HG02623 (cell line): ENCODE results near the gene ASF1A.

Experiments used
- ATAC-seq: cut with Tn5 transposase; IDR thresholded peaks from one replicate; pipeline ENCODE4 v1.9.1; 2021; ENCODE audit warnings: moderate library complexity; ENCODE audit not compliant: unreplicated experiment

Gene ASF1A

DNA sequence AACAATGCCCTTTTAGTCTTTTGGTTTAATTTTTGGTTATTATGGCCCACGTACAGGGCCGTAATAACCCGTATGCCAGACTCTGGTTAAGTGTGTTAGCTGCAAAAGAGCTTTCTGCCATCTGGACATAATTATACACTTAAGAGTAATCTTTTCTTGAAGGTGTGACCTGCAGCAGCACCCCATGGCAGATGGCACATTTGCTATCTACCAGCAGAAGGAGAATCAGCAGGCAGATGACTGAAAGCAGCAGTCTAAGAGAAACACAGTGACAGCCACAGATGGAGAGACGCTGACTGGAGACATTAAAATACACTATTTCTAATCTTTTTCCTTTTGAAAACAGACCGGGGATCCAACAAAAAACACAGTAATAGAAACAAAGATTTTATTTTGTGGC lies 18.7 kb downstream of the ASF1A start:
- no peak for ATAC-seq

DNA sequence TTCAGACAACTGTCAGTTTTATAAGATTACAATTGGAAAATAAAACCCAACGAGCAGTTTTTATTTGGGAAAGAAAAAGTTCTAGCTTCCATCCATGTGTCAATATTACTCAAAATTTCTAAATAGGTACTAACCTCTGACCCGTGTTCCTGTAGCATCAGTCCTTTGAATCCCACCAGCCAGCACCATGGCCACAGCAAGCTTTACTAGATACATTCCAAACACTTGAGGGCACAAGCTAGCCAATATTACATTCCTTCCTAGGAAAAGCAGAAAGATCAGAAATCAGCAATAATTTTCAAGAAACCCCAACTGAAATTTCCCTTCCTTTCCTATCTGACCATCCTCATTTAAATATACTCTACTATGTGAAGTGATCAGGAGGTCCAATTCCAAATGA lies 19.2 kb downstream of the ASF1A start:
- no peak for ATAC-seq

GRCh38 chr6:118914598-118914997 lies 20.6 kb downstream of the ASF1A start:
- ATAC-seq, result no peak

GRCh38 chr6:118917546-118918328 lies 23.8 kb downstream of the ASF1A start:
- no peak for ATAC-seq

DNA sequence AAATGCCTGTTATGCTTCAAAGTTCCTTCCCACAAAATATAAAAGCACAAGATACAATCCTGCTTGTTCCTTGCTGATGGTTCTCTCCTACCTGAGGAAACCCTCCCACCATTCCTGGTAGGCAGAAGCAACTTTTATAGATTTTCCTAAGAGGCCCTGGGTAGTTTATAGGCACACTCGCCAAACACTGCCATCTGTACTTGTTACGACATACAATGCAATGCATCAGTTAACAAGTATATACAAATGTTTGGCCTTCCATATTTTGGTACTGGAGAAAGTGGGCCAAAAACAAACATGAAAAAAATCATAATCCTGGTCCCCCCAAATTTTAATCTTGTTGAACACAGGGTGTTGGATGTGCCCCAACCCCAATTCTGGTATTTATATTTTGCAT lies 24.4 kb downstream of the ASF1A start:
- no peak for ATAC-seq

DNA sequence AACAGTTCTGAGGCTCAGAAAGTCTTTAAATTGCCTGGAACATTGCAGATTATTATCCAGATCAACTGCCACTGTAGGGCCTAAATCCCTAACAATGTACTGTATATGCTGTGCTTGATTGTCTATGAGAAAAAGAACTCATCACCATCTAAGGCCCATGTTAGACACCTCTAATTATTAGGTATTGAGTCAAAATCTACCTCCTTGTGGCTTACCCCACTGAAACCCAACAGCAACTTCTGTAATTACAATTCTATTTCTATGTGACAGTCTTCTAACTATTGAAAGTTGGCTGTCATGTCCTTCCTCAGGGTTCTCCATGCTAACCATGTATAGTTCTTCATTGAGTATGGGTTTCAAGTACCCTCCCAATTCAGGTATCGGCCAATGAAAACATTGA lies 27.1 kb downstream of the ASF1A start:
- ATAC-seq, result no peak

GRCh38 chr6:118923035-118923434 lies 29.1 kb downstream of the ASF1A start:
- no peak for ATAC-seq

- no peak for ATAC-seq
Measured at GRCh38 chr6:118930680-118931079, 36.7 kb downstream of the ASF1A start.

DNA sequence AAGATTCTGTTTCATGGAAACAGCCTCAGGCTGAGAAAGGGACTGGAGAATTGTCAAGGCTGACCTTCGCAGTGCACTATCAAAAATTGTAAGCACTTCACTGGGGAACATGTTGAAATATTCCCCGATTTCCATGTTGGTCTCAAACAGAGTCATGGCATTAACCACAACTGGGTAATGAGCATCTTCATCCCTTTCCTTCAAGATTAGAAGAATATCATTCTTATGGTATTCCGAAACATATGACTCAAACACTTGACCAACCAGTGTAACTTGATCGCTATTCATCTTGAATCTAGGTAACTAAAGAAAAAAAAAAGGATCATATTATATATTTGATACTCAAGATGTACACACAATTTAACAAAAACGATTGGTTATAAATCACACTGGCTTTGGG lies 37.5 kb downstream of the ASF1A start:
- no peak for ATAC-seq

GRCh38 chr6:118932421-118932820 lies 38.5 kb downstream of the ASF1A start:
- ATAC-seq, result no peak

GRCh38 chr6:118933855-118934460 lies 40.0 kb downstream of the ASF1A start:
- peak; percentile 0 for ATAC-seq

DNA sequence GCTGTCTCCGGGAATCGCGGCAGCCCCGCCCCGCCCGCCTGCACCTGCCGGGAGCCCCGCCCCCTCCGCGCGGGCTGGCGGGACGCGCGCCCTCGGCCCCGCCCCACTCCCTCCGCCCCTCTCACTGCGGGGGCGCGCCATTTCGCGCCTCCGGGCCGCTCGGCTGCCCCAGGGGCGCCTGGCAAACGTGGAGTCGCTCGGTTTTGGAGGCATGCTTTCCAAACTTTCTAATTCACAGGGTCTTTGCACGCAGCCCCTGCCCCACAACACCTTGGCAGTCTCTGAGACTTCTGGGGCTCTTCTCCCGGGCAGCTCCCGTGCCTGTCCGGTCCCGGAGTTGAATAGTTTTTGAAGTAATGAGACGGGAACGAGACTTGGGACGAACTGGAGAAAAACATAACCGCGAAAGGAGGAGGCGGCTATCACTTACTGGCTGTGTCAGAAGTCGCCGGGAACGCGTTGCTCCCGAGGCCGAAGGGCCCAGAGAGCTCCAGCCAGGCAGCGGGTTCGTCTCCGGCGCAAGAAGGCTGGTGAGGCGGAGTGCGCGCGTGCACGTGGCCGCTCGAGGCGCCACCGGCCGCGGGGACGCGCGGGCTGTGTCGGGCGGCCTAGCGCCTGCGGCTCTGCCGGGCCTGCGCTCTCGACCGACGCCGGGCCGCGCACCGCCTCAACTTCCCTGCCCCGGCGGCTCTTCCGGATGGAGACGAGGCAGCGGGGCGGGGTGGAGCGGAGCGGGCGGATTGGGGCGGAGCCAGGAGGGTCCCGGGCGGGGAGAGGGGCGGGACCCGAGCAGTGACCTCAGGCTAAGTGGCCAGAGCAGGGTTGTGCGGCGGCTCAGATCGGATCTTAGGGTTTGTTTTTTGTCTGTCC lies 40.7 kb downstream of the ASF1A start, which contains the start of gene MCM9:
TSS of gene MCM9 (minus strand) at position 699 of the 870 bp plus-strand sequence. CDS start 3,436 bp downstream, outside the sequence.
- ATAC-seq, result peak; percentile 95

DNA sequence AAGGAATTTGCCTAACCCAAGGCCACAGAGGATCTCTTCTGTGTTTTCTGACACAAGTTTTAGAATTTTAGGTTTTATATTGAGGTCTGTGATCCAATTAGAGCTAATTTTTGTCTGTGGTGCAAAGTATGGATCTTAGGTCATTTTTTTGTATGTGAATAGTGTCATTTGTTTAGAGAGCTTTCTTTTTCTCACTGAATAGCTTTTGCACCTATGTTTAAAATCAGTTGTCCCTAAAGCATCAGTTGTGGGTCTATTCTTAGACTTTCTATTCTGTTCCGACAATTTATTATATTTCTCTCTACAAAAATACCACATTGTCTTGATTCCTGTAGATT lies 41.3 kb downstream of the ASF1A start:
- ATAC-seq, result peak; percentile 5

GRCh38 chr6:118935978-118936703 lies 42.2 kb downstream of the ASF1A start:
- ATAC-seq, result no peak

DNA sequence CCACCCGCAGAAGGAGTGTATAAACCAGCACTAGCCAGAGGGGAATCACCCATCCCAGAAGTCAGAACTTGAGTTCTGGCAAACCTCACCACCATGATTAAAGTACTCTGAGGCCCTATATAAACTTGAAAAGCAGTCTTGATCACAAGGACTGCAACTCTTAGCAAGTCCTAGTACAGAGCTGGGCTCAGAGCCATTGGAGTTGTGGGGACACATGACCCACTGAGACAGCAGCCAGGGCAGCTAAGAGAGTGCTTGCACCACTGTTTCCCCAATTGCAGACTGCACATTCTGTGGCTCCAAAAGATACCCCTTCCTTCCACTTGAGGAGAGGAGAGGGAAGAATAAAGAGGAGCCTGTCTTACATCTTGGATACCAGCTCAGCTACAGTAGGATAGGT lies 45.7 kb downstream of the ASF1A start:
- ATAC-seq, result no peak

DNA sequence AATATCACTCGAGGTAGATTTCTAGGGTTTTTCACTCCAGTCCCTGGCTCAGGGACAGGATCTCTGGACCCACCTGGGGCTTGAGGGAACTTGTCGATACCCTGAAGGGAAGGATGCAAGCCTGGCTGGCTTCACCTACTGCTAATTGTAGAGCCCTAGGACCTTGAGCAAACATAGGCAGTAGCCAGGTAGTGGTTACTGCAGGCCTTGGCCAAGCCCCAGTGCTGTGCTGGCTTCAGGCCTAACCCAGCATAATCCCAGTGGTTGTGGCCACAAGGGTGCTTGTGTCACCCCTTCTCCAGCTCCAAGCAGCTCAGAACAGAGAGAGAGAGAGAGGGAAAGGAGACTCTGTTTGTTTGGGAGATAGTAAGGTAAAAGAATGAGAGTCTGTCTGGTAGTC lies 46.8 kb downstream of the ASF1A start:
- ATAC-seq, result no peak

DNA sequence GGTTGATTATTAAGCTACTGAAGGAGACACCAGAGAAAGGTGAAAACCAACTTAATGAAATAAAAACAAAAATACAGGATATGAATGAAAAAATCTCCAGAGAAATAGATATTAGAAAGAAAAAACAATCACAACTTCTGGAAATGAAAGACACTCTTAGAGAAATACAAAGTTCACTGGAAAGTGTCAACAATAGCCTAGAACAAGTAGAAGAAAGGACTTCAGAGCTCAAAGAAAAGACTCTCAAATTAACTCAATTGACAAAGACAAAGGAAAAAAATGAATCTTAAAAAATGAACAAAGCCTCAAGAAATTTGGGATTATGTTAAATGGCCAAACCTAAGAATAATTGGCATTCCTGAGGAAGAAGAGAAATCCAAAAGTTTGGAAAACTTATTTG lies 51.3 kb downstream of the ASF1A start:
- ATAC-seq, result no peak

GRCh38 chr6:118952683-118953082 lies 58.7 kb downstream of the ASF1A start:
- no peak for ATAC-seq

- ATAC-seq, result no peak
Measured at GRCh38 chr6:118953391-118953790, 59.4 kb downstream of the ASF1A start.
